GM11168 (cell line): Measurements from ENCODE around the gene CX3CL1.
"Not testable (repeated sequence)": the region's sequence is repeated elsewhere in the genome, so short reads cannot be mapped to it uniquely, and the experiment has no call there.

Source experiments
- in situ Hi-C: fragments of 300-500 bp; cut with MboI; formaldehyde crosslinking; loops from one replicate; pipeline ENCODE4 v1.12.0; 2022; ENCODE audit warnings: low sequenced_read_pairs; ENCODE audit not compliant: unreplicated experiment

CX3CL1 gene

DNA sequence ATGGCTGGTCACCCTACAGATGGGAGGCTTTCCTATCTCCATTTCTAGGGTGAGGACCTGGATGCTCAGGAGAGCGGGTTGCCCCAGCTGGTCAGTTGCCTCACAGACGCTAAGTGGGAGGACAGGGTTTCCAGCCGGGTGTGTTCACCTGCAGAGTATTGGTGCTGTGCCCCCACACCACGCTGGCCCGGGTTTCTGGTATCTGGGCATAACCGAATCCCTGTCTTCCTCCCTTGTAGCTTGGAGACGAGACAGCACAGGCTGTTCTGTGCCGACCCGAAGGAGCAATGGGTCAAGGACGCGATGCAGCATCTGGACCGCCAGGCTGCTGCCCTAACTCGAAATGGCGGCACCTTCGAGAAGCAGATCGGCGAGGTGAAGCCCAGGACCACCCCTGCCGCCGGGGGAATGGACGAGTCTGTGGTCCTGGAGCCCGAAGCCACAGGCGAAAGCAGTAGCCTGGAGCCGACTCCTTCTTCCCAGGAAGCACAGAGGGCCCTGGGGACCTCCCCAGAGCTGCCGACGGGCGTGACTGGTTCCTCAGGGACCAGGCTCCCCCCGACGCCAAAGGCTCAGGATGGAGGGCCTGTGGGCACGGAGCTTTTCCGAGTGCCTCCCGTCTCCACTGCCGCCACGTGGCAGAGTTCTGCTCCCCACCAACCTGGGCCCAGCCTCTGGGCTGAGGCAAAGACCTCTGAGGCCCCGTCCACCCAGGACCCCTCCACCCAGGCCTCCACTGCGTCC is 9.7 kb downstream of the CX3CL1 start:
- in situ Hi-C loops, result no loop called here

DNA sequence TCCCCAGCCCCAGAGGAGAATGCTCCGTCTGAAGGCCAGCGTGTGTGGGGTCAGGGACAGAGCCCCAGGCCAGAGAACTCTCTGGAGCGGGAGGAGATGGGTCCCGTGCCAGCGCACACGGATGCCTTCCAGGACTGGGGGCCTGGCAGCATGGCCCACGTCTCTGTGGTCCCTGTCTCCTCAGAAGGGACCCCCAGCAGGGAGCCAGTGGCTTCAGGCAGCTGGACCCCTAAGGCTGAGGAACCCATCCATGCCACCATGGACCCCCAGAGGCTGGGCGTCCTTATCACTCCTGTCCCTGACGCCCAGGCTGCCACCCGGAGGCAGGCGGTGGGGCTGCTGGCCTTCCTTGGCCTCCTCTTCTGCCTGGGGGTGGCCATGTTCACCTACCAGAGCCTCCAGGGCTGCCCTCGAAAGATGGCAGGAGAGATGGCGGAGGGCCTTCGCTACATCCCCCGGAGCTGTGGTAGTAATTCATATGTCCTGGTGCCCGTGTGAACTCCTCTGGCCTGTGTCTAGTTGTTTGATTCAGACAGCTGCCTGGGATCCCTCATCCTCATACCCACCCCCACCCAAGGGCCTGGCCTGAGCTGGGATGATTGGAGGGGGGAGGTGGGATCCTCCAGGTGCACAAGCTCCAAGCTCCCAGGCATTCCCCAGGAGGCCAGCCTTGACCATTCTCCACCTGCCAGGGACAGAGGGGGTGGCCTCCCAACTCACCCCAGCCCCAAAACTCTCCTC is 10.4 kb downstream of the CX3CL1 start:
- in situ Hi-C loops, result no loop called here

DNA sequence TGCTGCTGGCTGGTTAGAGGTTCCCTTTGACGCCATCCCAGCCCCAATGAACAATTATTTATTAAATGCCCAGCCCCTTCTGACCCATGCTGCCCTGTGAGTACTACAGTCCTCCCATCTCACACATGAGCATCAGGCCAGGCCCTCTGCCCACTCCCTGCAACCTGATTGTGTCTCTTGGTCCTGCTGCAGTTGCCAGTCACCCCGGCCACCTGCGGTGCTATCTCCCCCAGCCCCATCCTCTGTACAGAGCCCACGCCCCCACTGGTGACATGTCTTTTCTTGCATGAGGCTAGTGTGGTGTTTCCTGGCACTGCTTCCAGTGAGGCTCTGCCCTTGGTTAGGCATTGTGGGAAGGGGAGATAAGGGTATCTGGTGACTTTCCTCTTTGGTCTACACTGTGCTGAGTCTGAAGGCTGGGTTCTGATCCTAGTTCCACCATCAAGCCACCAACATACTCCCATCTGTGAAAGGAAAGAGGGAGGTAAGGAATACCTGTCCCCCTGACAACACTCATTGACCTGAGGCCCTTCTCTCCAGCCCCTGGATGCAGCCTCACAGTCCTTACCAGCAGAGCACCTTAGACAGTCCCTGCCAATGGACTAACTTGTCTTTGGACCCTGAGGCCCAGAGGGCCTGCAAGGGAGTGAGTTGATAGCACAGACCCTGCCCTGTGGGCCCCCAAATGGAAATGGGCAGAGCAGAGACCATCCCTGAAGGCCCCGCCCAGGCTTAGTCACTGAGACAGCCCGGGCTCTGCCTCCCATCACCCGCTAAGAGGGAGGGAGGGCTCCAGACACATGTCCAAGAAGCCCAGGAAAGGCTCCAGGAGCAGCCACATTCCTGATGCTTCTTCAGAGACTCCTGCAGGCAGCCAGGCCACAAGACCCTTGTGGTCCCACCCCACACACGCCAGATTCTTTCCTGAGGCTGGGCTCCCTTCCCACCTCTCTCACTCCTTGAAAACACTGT is 11.3 kb downstream of the CX3CL1 start:
- in situ Hi-C loops, result no loop called here

DNA sequence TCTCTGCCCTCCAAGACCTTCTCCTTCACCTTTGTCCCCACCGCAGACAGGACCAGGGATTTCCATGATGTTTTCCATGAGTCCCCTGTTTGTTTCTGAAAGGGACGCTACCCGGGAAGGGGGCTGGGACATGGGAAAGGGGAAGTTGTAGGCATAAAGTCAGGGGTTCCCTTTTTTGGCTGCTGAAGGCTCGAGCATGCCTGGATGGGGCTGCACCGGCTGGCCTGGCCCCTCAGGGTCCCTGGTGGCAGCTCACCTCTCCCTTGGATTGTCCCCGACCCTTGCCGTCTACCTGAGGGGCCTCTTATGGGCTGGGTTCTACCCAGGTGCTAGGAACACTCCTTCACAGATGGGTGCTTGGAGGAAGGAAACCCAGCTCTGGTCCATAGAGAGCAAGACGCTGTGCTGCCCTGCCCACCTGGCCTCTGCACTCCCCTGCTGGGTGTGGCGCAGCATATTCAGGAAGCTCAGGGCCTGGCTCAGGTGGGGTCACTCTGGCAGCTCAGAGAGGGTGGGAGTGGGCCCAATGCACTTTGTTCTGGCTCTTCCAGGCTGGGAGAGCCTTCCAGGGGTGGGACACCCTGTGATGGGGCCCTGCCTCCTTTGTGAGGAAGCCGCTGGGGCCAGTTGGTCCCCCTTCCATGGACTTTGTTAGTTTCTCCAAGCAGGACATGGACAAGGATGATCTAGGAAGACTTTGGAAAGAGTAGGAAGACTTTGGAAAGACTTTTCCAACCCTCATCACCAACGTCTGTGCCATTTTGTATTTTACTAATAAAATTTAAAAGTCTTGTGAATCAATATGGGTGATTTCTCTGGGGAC is 12.2 kb downstream of the CX3CL1 start:
- in situ Hi-C loops, result no loop called here

DNA sequence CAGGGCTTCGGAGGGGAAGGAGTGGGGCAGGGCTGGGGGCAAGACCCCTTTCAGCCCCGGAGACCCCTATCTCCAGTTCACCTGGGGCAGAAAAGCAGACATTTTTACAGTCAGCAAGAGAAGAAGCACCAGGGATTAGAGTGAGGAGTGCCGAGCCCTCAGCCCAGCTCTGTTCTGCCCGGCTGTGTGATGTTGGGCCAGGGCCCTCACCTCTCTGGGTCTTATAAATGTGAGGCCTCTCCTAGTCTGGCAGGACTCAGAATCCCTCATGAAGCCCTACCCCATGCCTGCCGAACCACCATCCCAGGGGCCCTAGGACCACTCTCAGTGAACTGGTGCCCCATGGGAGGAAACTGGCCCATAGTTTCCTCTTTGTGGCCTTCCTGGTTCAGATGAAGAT is 12.8 kb downstream of the CX3CL1 start:
- in situ Hi-C loops, result no loop called here

DNA sequence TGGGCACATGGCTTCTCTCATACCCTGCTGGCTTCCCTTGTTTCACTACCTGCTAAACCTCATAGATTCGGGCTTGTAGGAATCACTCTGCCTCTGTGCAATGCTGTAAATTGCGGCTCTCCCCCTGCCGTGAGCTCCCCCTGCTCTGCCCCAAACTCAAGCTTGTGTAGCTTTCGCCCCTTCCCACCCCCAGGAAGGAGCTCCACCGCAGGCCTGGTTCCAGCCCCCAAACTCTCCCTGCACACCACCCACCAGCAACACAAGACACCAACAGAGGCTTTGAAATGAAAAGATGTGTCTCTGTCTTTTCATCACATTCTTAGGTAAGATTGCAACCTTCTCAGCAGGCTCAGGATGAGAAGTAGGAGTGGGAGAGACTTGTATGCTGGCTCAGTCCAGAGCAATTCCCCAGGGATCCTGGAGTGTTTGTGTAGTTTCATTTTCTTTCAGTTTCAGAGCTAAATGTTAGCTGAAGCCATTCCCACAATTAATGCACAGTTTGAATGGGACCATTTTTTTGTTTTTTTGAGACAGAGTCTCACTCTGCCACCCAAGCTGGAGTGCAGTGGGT is 14.2 kb downstream of the CX3CL1 start:
- in situ Hi-C loops, result no loop called here

DNA sequence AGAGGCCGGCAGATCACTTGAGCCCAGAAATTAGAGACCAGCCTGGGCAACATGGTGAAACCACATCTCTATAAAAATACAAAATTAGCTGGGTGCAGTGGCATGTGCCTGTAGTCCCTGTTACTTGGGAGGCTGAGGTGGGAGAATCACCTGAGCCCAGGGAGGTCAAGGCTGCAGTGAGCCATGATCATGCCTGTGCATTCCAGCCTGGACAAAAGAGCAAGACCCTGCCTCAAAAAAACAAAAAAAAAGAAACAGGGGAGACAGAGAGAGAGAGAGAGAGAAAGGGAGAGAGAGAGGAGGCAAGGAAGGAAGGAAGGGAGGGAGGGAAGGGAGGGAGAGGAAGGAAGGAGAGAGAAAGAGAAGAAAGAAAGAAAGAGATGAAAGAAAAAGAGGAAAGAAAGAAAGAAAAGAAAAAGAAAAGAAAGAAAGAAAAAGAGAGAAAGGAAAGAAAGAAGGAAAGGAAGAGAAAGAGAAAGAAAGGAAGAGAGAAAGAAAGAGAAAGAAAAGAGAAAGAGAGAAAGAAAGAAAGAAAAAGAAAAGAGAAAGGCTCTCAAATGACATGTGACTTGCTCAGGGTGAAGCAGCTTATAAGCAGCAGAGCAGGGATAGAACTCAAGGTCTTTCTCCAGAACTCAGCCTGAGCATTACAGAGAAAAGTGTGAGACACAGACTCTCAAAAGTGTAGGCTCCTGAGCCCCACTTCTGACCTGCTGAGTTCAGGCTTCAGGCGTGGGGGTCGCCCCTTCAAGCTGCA is 15.5 kb downstream of the CX3CL1 start:
- in situ Hi-C loops, result no loop called here

DNA sequence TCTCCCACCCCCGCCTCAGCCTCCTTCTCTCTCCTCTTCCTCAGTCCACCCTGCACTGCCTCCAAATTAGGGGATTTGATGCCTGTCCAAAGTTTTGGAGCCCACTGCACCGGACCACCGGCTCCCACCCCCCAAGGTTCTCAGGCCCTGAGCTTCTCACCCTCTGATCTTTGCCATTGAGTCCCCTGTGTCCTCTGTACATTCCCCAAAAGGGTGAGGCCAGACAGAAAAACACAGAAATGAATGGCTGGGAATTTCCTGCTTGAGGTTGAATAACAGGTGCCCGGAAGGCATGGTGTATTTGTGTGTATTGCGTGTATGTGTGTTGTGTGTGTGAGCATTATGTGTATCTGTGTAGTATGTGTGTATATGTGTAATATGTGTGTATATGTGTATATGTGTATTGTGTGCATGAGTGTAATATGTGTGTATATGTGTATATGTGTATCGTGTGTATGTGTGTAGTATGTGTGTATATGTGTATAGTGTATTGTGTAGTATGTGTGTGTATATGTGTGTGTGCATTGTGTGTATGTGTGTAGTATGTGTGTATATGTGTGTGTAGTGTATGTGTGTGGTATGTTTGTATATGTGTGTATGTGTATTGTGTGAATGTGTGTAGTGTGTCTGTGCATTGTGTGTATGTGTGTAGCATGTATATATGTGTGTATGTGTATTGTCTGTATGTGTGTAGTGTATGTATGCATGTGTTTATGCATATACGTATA is 16.2 kb downstream of the CX3CL1 start:
- in situ Hi-C loops, result no loop called here

DNA sequence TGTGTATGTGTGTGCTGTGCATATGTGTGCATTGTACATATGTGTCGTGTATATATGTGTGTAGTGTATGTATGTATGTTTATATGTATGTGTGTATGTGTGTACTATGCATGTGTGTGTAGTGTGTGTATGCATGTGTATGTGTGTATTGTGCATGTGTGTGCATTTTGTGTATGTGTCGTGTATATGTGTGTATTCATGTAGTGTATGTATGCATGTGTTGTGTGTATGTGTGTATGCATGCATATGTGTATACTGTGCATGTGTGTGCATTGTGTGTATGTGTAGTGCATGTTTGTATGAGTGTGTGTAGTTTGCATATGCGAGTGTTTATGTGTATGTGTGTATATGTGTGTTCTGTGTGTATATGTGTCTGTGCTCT is 16.8 kb downstream of the CX3CL1 start:
- in situ Hi-C loops, result no loop called here

DNA sequence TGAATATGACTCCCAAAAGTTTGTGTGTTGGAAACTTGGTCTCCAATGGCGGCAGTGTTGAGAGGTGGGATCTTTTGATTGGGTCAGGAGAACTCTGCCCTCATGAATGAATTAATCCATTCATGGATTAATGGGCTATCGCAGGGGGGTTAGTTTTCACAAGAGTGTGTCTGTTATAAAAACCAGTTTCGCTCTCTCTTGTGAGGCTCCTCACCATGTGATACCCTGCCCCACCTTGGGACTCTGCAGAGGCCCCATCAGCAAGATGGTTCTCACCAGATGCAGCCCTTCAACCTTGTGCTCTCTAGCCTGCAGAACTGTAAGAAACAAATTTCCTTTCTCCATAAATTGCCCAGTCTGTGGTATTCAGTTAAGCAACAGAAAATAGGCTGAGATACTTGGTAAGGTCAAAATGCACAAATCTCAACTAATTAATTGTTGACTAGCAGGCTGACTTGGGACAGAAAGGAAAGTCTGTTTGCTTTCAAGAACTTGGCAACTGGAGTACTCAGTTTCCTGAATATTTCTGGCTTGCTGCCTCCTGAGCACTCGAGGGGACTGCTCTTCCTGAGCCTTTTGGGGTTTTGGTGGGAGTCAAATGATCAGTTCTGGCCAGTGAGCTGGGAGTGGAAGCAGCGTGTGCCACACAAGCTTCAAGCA is 18.5 kb downstream of the CX3CL1 start:
- in situ Hi-C loops, result no loop called here

DNA sequence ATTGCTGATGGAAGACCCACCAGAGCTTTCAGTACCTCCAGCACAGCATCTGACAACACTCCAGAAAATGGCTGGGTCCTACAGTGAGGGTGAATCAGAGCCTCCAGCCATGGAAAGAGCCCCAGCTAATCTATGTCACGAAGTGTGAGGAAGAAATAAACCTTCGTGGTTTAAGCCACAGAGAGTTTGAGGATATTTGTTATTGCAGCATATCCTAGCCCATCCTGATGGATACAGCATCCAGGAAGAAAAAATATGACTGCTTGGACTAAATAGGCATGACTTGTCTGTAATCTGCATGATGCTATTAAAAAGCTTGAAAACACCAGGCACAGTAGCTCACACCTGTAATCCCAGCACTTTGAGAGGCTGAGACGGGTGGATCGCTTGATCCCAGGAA is 19.0 kb downstream of the CX3CL1 start:
- in situ Hi-C loops, result no loop called here

DNA sequence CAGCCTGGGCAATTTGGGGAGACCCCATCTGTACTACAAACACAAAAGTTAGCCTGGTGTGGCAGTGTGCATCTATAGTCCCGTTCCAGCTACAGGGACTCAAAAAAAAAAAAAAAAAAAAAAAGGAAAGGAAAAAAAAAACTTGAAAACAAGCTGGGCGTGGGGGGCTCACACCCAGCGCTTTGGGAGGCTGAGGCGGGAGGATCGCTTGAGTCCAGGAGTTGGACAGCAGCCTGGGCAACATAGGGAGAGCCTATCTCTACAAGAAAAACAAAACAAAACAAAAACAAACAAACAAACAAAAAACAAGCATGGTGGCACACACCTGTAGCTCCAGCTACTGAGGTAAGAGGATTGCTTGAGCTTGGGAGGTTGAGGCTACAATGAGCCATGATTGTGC is 19.4 kb downstream of the CX3CL1 start:
- in situ Hi-C loops, result no loop called here

DNA sequence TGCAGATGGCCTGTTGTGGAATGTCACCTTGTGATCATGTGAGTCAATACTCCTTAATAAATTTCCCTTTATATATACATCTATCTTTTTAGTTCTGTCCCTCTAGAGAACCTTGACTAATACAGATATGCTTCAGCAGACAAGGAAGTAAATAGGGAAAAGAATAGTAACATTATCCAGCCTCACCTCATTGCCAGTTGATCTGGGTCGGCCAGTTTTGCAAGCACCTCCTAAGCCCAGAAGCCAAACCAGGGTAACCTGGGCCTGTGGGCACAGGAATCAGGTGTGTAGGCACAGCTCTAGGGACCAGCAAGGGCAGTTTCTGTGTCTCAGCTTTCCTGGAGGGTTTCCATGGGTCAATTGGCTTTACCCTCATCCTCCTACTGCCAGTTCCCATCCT is 20.4 kb downstream of the CX3CL1 start:
- in situ Hi-C loops, result no loop called here

DNA sequence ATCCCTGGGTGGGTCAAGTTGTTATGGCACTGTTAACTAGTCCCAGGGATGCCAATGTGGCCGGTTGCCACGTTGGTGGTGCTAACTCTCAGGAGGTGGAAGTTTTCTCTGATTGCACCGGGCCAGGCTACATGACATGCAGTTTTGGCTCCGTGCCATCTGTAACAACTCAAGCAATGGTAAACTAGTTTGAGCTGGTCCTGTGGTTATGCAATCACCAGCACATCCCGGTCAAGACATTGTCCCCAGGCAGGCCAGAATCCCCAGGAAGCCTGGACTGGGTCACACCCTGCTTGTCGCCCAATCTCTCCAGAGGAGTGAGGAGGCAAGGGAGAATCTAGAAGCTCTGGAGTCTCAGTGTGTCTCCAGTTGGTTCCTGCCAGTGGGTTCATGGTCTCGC is 22.2 kb downstream of the CX3CL1 start:
- in situ Hi-C loops, result no loop called here

DNA sequence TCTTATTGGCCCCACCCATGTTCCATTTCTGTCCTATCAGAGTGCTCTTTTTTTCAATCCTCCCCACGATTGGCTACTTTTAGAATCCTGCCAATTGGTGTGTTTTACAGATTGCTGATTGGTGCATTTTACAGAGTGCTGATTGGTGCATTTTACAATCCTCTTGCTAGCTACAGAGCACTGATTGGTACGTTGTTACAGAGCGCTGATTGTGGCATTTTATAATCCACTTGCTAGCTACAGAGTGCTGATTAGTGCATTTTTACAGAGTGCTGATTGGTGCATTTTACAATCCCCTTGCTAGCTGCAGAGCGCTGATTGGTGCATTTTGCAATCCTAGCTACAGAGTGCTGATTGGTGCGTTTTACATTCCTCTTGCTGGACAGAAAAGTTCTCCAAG is 22.7 kb downstream of the CX3CL1 start:
- in situ Hi-C loops, result no loop called here

DNA sequence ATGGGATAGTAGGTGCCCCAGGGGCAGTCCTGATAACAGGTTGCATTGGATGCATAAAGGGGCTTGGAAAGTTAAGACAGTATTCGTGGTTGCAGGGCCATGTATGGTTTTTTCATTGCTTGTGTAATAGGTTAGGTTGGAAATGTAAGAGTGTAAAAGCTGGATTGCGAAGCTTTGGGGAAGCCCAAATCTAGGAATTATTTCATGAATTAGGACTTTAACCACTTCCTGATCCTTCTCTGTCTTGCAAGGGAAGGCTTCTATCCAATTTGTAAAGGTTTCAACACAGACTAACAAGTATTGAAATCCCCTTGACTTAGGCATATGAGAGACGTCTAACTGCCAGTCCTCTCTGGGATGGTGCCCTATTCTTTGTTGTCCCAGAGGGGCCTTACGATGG is 24.5 kb downstream of the CX3CL1 start:
- in situ Hi-C loops, result no loop called here

DNA sequence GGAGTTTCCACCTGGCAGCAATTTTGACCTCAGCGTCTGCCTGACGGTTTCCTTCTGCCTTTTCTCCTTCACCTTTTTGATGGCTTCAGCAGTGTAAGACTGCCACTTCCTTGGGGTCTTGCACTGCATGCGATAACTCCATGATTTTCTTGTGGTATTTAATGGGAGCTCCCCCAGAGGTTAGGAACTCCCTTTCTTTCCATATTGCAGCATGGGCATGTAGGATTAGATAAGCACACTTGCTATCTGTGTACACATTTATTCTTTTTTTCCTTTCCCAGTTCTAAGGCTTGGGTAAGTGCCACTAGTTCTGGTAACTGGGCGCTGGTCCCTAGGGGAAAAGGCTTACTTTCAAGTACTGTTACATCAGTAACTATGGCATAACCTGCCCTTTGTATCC is 25.2 kb downstream of the CX3CL1 start:
- in situ Hi-C loops, result not testable (repeated sequence)
